Measurements from ENCODE around the gene ZFYVE19.

- TF ChIP-seq CTCF (conservative IDR thresholded peaks at IDR 0.05) (no peak), EZH2 (IDR thresholded peaks at IDR 0.05; ENCODE audit: low read depth) (no peak)
These were observed 34.9 kb upstream of the ZFYVE19 start for GRCh38 chr15:40772014-40772413.
